ENCODE data around the gene ARHGEF5. TPM values are rescaled to one million over a fixed set of nuclear protein-coding genes. Genes with fewer than 3 reads are reported as not detected.

ARHGEF5 gene
- total RNA-seq, 1 experiment from 2014 or later, result 80.1 TPM

GRCh38 chr7:144403649-144404061, 48.5 kb downstream of the ARHGEF5 start, which contains the start of gene NOBOX (continued):
- TF ChIP-seq ZNF532 (CRISPR knock-in tag; IDR thresholded peaks at IDR 0.05; ENCODE audit: borderline replicate concordance), result no peak
- no peak for TF ChIP-seq NR2C2 (CRISPR knock-in tag; IDR thresholded peaks at IDR 0.05)
- TF ChIP-seq ZNF281 (CRISPR knock-in tag; IDR thresholded peaks at IDR 0.05), result no peak
- TF ChIP-seq USF2 (CRISPR knock-in tag; IDR thresholded peaks at IDR 0.05), result no peak
- TF ChIP-seq ZBTB43 (CRISPR knock-in tag; IDR thresholded peaks at IDR 0.05), result no peak
- no peak for TF ChIP-seq ERG (CRISPR knock-in tag; IDR thresholded peaks at IDR 0.05)
- TF ChIP-seq GTF2I (CRISPR knock-in tag; conservative IDR thresholded peaks at IDR 0.05), result no peak
- TF ChIP-seq ZMAT4 (CRISPR knock-in tag; IDR thresholded peaks at IDR 0.05), result no peak
- TF ChIP-seq ZNF512 (CRISPR knock-in tag; IDR thresholded peaks at IDR 0.05; ENCODE audit: borderline replicate concordance), result no peak
- TF ChIP-seq ZNF423 (CRISPR knock-in tag; IDR thresholded peaks at IDR 0.05), result no peak
- TF ChIP-seq TCF7 (CRISPR knock-in tag; IDR thresholded peaks at IDR 0.05; ENCODE audit: low read depth), result no peak

- no peak for DNase-seq (ENCODE audit: low spot score)
- Mint-ChIP-seq H3K4me3 (no peak overlapping the region), H3K4me1 (peaks cover 25% of the 10 kb centered on the region), H3K36me3 (no peaks in the 10 kb centered on the region), H3K27me3 (ENCODE audit: low read depth) (no peaks in the 10 kb centered on the region), H3K9me3 (no peaks in the 10 kb centered on the region), H3K27ac (no peak overlapping the region)
- ChIA-PET CTCF (interaction anchor here (1.5 to 1.7 kb wide), 2 partner anchors 14 to 33 kb away, joined by 5 read pairs; no protein-coding TSS in a partner anchor), POLR2A (no interaction called here)
- no peak for ATAC-seq
- TF ChIP-seq USF1 (CRISPR knock-in tag; IDR thresholded peaks at IDR 0.05) (no peak), ZNF512 (CRISPR knock-in tag; IDR thresholded peaks at IDR 0.05; ENCODE audit: borderline replicate concordance) (no peak), FOXK1 (CRISPR knock-in tag; IDR thresholded peaks at IDR 0.05) (no peak), AR (CRISPR knock-in tag; IDR thresholded peaks at IDR 0.05) (no peak), SMAD3 (CRISPR knock-in tag; IDR thresholded peaks at IDR 0.05; ENCODE audit: borderline replicate concordance) (no peak), MLX (CRISPR knock-in tag; IDR thresholded peaks at IDR 0.05) (no peak)
These were observed 49.7 kb downstream of the ARHGEF5 start for GRCh38 chr7:144404946-144405345.

All from WTC11 (cell line).